ENCODE results near the gene KLHL3. TPM values are rescaled to one million over a fixed set of nuclear protein-coding genes. Genes with fewer than 3 reads are reported as not detected.

KLHL3 gene
- total RNA-seq, 4 donors from 2014 or later, result 0.46 to 4.6 (median 1.7) TPM

DNA sequence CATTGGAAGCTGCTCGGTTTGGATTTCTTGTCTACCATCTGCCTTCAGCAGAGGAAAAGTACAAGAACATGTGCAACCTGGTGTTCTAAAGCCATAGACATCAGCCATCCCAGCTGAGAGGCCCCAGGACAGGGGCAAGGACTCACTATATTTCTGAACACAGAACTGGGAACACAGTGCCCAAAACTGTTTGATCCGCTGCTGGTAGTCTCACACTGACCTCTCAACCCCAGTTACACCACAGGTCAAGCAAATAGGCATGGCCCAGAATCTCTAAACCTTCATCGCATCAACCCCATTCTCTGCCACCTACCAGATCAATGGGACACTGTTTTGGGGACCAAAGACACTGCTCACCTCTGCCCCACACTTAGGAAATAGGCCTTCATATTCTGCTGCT lies 2.0 kb downstream of the KLHL3 start:
- Histone ChIP-seq H3K36me3 (no peaks in the 10 kb centered on the region), H3K27me3 (no peaks in the 10 kb centered on the region), H3K27ac (no peak overlapping the region), H3K4me3 (no peak overlapping the region), H3K4me1 (peaks cover 9% of the 10 kb centered on the region in 2 donors), H3K9me3 (no peaks in the 10 kb centered on the region)
- in situ Hi-C loops (cut with MboI; ENCODE audit: low sequenced_read_pairs in 4 of 4) (loop anchor here in 1 of 4 donors (10.0 kb wide), 1 partner anchor 89 kb away; no protein-coding TSS in a partner anchor), intact Hi-C loops (cut with DNase I; ENCODE audit: low total_unique reads) (loop anchor here (2.0 kb wide), 1 partner anchor 73 kb away; no protein-coding TSS in a partner anchor)
- TF ChIP-seq POLR2A (IDR thresholded peaks at IDR 0.05), result no peak
- TF ChIP-seq, protein P1, sequence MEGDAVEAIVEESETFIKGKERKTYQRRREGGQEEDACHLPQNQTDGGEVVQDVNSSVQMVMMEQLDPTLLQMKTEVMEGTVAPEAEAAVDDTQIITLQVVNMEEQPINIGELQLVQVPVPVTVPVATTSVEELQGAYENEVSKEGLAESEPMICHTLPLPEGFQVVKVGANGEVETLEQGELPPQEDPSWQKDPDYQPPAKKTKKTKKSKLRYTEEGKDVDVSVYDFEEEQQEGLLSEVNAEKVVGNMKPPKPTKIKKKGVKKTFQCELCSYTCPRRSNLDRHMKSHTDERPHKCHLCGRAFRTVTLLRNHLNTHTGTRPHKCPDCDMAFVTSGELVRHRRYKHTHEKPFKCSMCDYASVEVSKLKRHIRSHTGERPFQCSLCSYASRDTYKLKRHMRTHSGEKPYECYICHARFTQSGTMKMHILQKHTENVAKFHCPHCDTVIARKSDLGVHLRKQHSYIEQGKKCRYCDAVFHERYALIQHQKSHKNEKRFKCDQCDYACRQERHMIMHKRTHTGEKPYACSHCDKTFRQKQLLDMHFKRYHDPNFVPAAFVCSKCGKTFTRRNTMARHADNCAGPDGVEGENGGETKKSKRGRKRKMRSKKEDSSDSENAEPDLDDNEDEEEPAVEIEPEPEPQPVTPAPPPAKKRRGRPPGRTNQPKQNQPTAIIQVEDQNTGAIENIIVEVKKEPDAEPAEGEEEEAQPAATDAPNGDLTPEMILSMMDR (IDR thresholded peaks at IDR 0.05 in 4 of 5, conservative IDR thresholded peaks at IDR 0.05 in 1 of 5), result no peak
- no peak for ATAC-seq
- DNase-seq, result no peak

DNA sequence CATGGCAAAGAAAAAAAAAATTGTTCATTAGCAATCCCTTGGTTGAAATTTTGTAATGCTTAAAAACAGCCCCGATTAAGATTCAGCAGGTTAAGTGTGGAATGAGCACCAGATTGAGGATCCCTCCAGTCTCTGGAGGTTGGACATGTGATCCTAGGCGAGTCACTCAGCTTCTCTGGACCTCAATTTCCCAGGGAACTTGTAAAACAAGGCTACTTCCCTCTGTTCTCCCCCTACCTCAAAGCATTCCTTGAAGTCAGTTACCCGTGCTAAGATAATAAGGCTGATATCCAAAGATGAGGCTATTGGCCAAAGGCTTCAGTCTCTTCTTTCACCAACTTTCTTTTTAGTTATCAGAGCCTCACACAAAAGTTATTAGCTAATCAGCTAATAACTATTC lies 2.9 kb downstream of the KLHL3 start:
- no peaks in the 10 kb centered on the region for H3K36me3 ChIP-seq
- in situ Hi-C loops (cut with MboI; ENCODE audit: low sequenced_read_pairs in 4 of 4), result loop anchor here in 1 of 4 donors (10.0 kb wide), 1 partner anchor 88 kb away; no protein-coding TSS in a partner anchor

DNA sequence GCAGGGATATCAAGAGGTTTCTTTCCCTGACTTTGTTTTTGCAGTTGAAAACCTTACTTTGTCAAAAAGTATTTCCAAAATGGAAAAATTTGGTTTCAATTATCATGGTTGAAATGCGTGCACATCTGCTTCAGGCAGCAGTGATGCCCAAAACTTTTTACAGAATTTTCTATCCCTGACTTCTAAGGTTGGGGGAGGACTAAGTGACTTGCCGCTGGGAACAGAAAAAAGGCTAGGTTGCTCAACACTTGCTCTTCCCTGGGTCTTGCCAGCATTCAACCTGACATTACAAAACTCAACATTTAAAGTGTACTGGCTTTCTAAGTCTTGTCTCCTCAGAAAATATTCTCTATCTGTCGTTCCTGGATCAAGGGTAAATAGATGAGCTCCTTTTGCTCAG lies 4.7 kb downstream of the KLHL3 start:
- no peaks in the 10 kb centered on the region for H3K27me3 ChIP-seq
- H3K4me3 ChIP-seq, result no peak overlapping the region
- no peaks in the 10 kb centered on the region for H3K36me3 ChIP-seq
- H3K4me1 ChIP-seq, result peaks cover 9% of the 10 kb centered on the region in 2 donors
- DNase-seq (no peak), ATAC-seq (peak; percentile 30 to 53)
- no peak overlapping the region for H3K27ac ChIP-seq
- intact Hi-C loops (cut with DNase I; ENCODE audit: low total_unique reads), result no loop called here
- TF ChIP-seq, protein P1 (IDR thresholded peaks at IDR 0.05 in 4 of 5, conservative IDR thresholded peaks at IDR 0.05 in 1 of 5), result no peak
- TF ChIP-seq POLR2A (IDR thresholded peaks at IDR 0.05), result no peak
- in situ Hi-C loops (cut with MboI; ENCODE audit: low sequenced_read_pairs in 4 of 4), result loop anchor here in 1 of 4 donors (10.0 kb wide), 1 partner anchor 86 kb away; no protein-coding TSS in a partner anchor
- H3K9me3 ChIP-seq, result no peaks in the 10 kb centered on the region

More for the DNA sequence above, 2.9 kb downstream of the KLHL3 start:
- no peak for TF ChIP-seq POLR2A (IDR thresholded peaks at IDR 0.05)
- TF ChIP-seq, protein P1 (IDR thresholded peaks at IDR 0.05 in 4 of 5, conservative IDR thresholded peaks at IDR 0.05 in 1 of 5), result no peak
- no peak for ATAC-seq
- intact Hi-C loops (cut with DNase I; ENCODE audit: low total_unique reads), result no loop called here
- H3K4me3 ChIP-seq, result no peak overlapping the region
- no peaks in the 10 kb centered on the region for H3K27me3 ChIP-seq
- peaks cover 9% of the 10 kb centered on the region in 2 donors for H3K4me1 ChIP-seq
- H3K9me3 ChIP-seq, result no peaks in the 10 kb centered on the region
- H3K27ac ChIP-seq, result no peak overlapping the region
- DNase-seq, result no peak

- DNase-seq, result no peak
- TF ChIP-seq, protein P1 (IDR thresholded peaks at IDR 0.05 in 4 of 5, conservative IDR thresholded peaks at IDR 0.05 in 1 of 5), result no peak
- TF ChIP-seq POLR2A (IDR thresholded peaks at IDR 0.05), result no peak
- no peak for ATAC-seq
- Histone ChIP-seq H3K4me3 (no peak overlapping the region), H3K27ac (no peak overlapping the region), H3K9me3 (no peaks in the 10 kb centered on the region), H3K27me3 (no peaks in the 10 kb centered on the region), H3K4me1 (peaks cover under 1 to 4% of the 10 kb centered on the region in 2 donors), H3K36me3 (no peaks in the 10 kb centered on the region)
- in situ Hi-C loops (cut with MboI; ENCODE audit: low sequenced_read_pairs in 4 of 4) (loop anchor here in 1 of 4 donors (10.0 kb wide), 1 partner anchor 86 kb away; no protein-coding TSS in a partner anchor), intact Hi-C loops (cut with DNase I; ENCODE audit: low total_unique reads) (no loop called here)
Measured at GRCh38 chr5:137730336-137730735, 5.6 kb downstream of the KLHL3 start.

GRCh38 chr5:137728048-137728447 lies 7.8 kb downstream of the KLHL3 start:
- H3K4me1 ChIP-seq, result no peaks in the 10 kb centered on the region
- no peak for TF ChIP-seq POLR2A (IDR thresholded peaks at IDR 0.05)
- TF ChIP-seq, protein P1 (IDR thresholded peaks at IDR 0.05 in 4 of 5, conservative IDR thresholded peaks at IDR 0.05 in 1 of 5), result no peak
- H3K27ac ChIP-seq, result no peak overlapping the region
- no peak overlapping the region for H3K4me3 ChIP-seq
- no peaks in the 10 kb centered on the region for H3K9me3 ChIP-seq
- ATAC-seq (no peak), DNase-seq (no peak)
- no peaks in the 10 kb centered on the region for H3K27me3 ChIP-seq
- in situ Hi-C loops (cut with MboI; ENCODE audit: low sequenced_read_pairs in 4 of 4), result no loop called here
- H3K36me3 ChIP-seq, result no peaks in the 10 kb centered on the region
- intact Hi-C loops (cut with DNase I; ENCODE audit: low total_unique reads), result no loop called here
